ENCODE measurements around the gene LGALS3. TPM values are rescaled to one million over a fixed set of nuclear protein-coding genes. Genes with fewer than 3 reads are reported as not detected.

The LGALS3 gene
- 116 and 124 TPM in 2 replicates for total RNA-seq

GRCh38 chr14:55129086-55129427 is at the start of gene LGALS3:
Gene LGALS3, plus strand, starts transcription at chr14:55129252. Its CDS starts 8,122 bp downstream, at chr14:55137374.

GRCh38 chr14:55191203-55192053 is 62.4 kb downstream of the LGALS3 start, which contains the start of gene DLGAP5:
Gene DLGAP5, minus strand, starts transcription at chr14:55191585. Its CDS starts 2,406 bp downstream, at chr14:55189179.

Other genes starting within 250 kb of the LGALS3 start
- gene GCH1, start 226.4 kb upstream of the LGALS3 start, total RNA-seq, result 1.9 and 10.7 TPM in 2 replicates
- 15.5 and 28.2 TPM in 2 replicates for gene WDHD1, start 102.2 kb upstream of the LGALS3 start, total RNA-seq
- gene SOCS4, start 102.0 kb upstream of the LGALS3 start, total RNA-seq, result 14.1 and 20.1 TPM in 2 replicates
- gene MAPK1IP1L, start 77.6 kb upstream of the LGALS3 start, total RNA-seq, result 14.4 and 16.9 TPM in 2 replicates
- gene DLGAP5, start 62.3 kb downstream of the LGALS3 start, total RNA-seq, result 7.0 and 53.7 TPM in 2 replicates
- 23.7 and 26.8 TPM in 2 replicates for gene FBXO34, start 142.2 kb downstream of the LGALS3 start, total RNA-seq

Data from regular cardiac myocyte (primary cell).